H1 (cell line): ENCODE results near the gene TCEA2. TPM values are rescaled to one million over a fixed set of nuclear protein-coding genes. Genes with fewer than 3 reads are reported as not detected.
A peak's percentile ranks its signal among the peaks of the same experiment; 100 is the strongest.

Experiments
- CTCF ChIA-PET: fragments of 300-600 bp; sonication (Branson Sonifier 250); formaldehyde crosslinking; loops from one replicate; lab custom pipeline; 2021; ENCODE audit not compliant: partially characterized antibody; lab: Charles Lee
- POLR2A ChIA-PET: fragments of 300-600 bp; sonication (Branson Sonifier 250); formaldehyde crosslinking; loops from one replicate; lab custom pipeline; 2021; ENCODE audit warnings: inconsistent platforms; ENCODE audit not compliant: partially characterized antibody; lab: Charles Lee
- DNase-seq, 2 experiments: peaks; one replicate each; pipeline versions ENCODE4 v3.0.0 to v3.0.0-alpha.2; 2010 to 2022; ENCODE audit warnings: low spot score in 2 of 2, low read depth in 1 of 2, mixed read lengths in 1 of 2
- FAIRE-seq: peaks from 2 replicates; lab custom pipeline; 2011; peaks lifted over from hg19 to GRCh38; lab: Jason Lieb, UNC
- H2AFZ ChIP-seq: 2 replicates; pipeline ENCODE4 v1.8.1; 2012; ENCODE audit warnings: low read length, inconsistent platforms
- H2AK5ac ChIP-seq: 2 replicates; pipeline ENCODE4 v1.6.1; 2013; ENCODE audit warnings: low read depth, low read length
- H2BK120ac ChIP-seq: replicated peaks from 2 replicates; pipeline ENCODE3; 2013; ENCODE audit warnings: low read depth, low read length, inconsistent platforms
- H2BK12ac ChIP-seq: 2 replicates; pipeline ENCODE4 v1.6.1; 2013; ENCODE audit warnings: low read depth, low read length
- H2BK15ac ChIP-seq: 2 replicates; pipeline ENCODE4 v1.6.1; 2013; ENCODE audit warnings: low read length
- H2BK20ac ChIP-seq: 2 replicates; pipeline ENCODE4 v1.6.1; 2013; ENCODE audit warnings: low read length
- H2BK5ac ChIP-seq: 2 replicates; pipeline ENCODE4 v1.6.1; 2013; ENCODE audit warnings: low read depth, low read length
- H3K14ac ChIP-seq: 2 replicates; pipeline ENCODE4 v1.6.1; 2013; ENCODE audit warnings: inconsistent platforms; ENCODE audit not compliant: insufficient read length
- H3K18ac ChIP-seq: 2 replicates; pipeline ENCODE4 v1.6.1; 2013; ENCODE audit warnings: low read length; ENCODE audit errors: extremely low read depth
- H3K23ac ChIP-seq: 2 replicates; pipeline ENCODE4 v1.6.1; 2013; ENCODE audit warnings: inconsistent platforms; ENCODE audit not compliant: insufficient read length
- H3K23me2 ChIP-seq: 2 replicates; pipeline ENCODE4 v1.6.1; 2013; ENCODE audit warnings: low read depth, low read length
- H3K27ac ChIP-seq: 2 replicates; pipeline ENCODE4 v1.6.1; 2011; ENCODE audit warnings: low read depth, low read length, inconsistent platforms
- H3K27me3 ChIP-seq, 4 experiments: replicated peaks in 1 of 4; 1 replicate in 1 of 4; 2 replicates in 3 of 4; pipeline versions ENCODE4 v1.6.1 to v1.8.1; 2011 to 2013; ENCODE audit warnings: low read length in 3 of 4, mild to moderate bottlenecking in 3 of 4, inconsistent platforms in 2 of 4, mixed read lengths in 2 of 4, moderate library complexity in 1 of 4; ENCODE audit not compliant: control insufficient read depth in 3 of 4, insufficient read depth in 3 of 4; ENCODE audit errors: extremely low read depth in 1 of 4
- H3K36me3 ChIP-seq, 4 experiments: 2 replicates each; pipeline versions ENCODE4 v1.6.1 to v1.8.1; 2011 to 2013; ENCODE audit warnings: mild to moderate bottlenecking in 4 of 4, low read length in 3 of 4, moderate library complexity in 2 of 4, control low read depth in 1 of 4, inconsistent platforms in 1 of 4; ENCODE audit not compliant: insufficient read depth in 4 of 4, control insufficient read depth in 2 of 4
- H3K4ac ChIP-seq: replicated peaks from 2 replicates; pipeline ENCODE3; 2013; ENCODE audit warnings: low read length, low read depth, mixed read lengths, inconsistent platforms; ENCODE audit not compliant: insufficient read length
- H3K4me1 ChIP-seq, 4 experiments: replicated peaks in 1 of 4; 1 replicate in 1 of 4; 2 replicates in 3 of 4; pipeline versions ENCODE4 v1.6.1 to v1.8.1; 2011 to 2013; ENCODE audit warnings: low read length in 3 of 4, inconsistent platforms in 2 of 4, mixed read lengths in 1 of 4; ENCODE audit not compliant: insufficient read depth in 4 of 4, control insufficient read depth in 3 of 4
- H3K4me2 ChIP-seq, 2 experiments: 2 replicates each; pipeline versions ENCODE4 v1.6.1 to v1.8.1; 2011 to 2013; ENCODE audit warnings: low read depth in 2 of 2, low read length in 2 of 2, control low read depth in 1 of 2, inconsistent platforms in 1 of 2, mild to moderate bottlenecking in 1 of 2; ENCODE audit not compliant: insufficient read depth in 1 of 2
- H3K4me3 ChIP-seq, 4 experiments: fragments of 200-600, 300-600 bp in 1 of 4; sonication (generic), shearing (Covaris generic), sonication (Bioruptor Twin) in 1 of 4; 2 replicates each; pipeline versions ENCODE4 v1.5.1 to v1.8.1; 2011 to 2016; ENCODE audit warnings: low read length in 4 of 4, low read depth in 3 of 4, control low read depth in 2 of 4, inconsistent platforms in 2 of 4, mild to moderate bottlenecking in 2 of 4, mixed read lengths in 1 of 4, moderate library complexity in 1 of 4; ENCODE audit not compliant: insufficient read depth in 2 of 4; ENCODE audit errors: extremely low read depth in 1 of 4
- H3K56ac ChIP-seq: replicated peaks from 2 replicates; pipeline ENCODE3; 2013; ENCODE audit warnings: low read depth, mild to moderate bottlenecking, mixed read lengths, low read length, inconsistent platforms; ENCODE audit not compliant: insufficient read length
- H3K79me1 ChIP-seq: 2 replicates; pipeline ENCODE4 v1.6.1; 2013; ENCODE audit warnings: low read depth, low read length, control low read depth
- H3K79me2 ChIP-seq, 2 experiments: 2 replicates each; pipeline versions ENCODE4 v1.6.1 to v1.8.1; 2012 to 2013; ENCODE audit warnings: low read length in 2 of 2, mild to moderate bottlenecking in 2 of 2, inconsistent platforms in 1 of 2; ENCODE audit not compliant: insufficient read depth in 2 of 2, control insufficient read depth in 1 of 2
- H3K9ac ChIP-seq, 4 experiments: replicated peaks in 1 of 4; 1 replicate in 1 of 4; 2 replicates in 3 of 4; pipeline versions ENCODE4 v1.6.1 to v1.8.1; 2011 to 2013; ENCODE audit warnings: low read depth in 3 of 4, low read length in 3 of 4, control low read depth in 2 of 4, mild to moderate bottlenecking in 2 of 4, moderate library complexity in 2 of 4, inconsistent platforms in 1 of 4; ENCODE audit errors: extremely low read depth in 1 of 4
- H3K9me3 ChIP-seq, 2 experiments: 2 replicates each; pipeline versions ENCODE4 v1.6.1 to v1.8.1; 2012 to 2013; ENCODE audit warnings: mild to moderate bottlenecking in 2 of 2, moderate library complexity in 2 of 2, control low read depth in 1 of 2, inconsistent platforms in 1 of 2, low read depth in 1 of 2, low read length in 1 of 2, mixed read lengths in 1 of 2; ENCODE audit not compliant: insufficient read depth in 2 of 2
- H4K20me1 ChIP-seq, 2 experiments: replicated peaks in 1 of 2; 2 replicates each; pipeline versions ENCODE3 to v1.8.1; 2011 to 2013; ENCODE audit warnings: inconsistent platforms in 2 of 2, low read length in 2 of 2, mild to moderate bottlenecking in 1 of 2; ENCODE audit not compliant: insufficient read depth in 2 of 2, control insufficient read depth in 1 of 2
- H4K5ac ChIP-seq: 2 replicates; pipeline ENCODE4 v1.6.1; 2013; ENCODE audit warnings: low read length, low read depth, mixed read lengths, inconsistent platforms; ENCODE audit not compliant: insufficient read length
- H4K8ac ChIP-seq: 2 replicates; pipeline ENCODE4 v1.8.0; 2013; ENCODE audit warnings: mild to moderate bottlenecking, moderate library complexity, low read length, inconsistent platforms; ENCODE audit not compliant: insufficient read depth; ENCODE audit errors: extremely low read depth
- H4K91ac ChIP-seq: replicated peaks from 2 replicates; pipeline ENCODE3; 2013; ENCODE audit warnings: low read length, mixed read lengths, inconsistent platforms; ENCODE audit not compliant: insufficient read length
- CHD2 ChIP-seq: IDR thresholded peaks from 2 replicates; pipeline ENCODE4 v1.6.1; 2012; ENCODE audit warnings: low read length, improper control_type of control experiment
- CREB1 ChIP-seq: IDR thresholded peaks from 2 replicates; pipeline ENCODE4 v1.6.1; 2012; ENCODE audit warnings: inconsistent platforms
- EZH2 ChIP-seq: fragments of 200-600 bp; sonication (generic); IDR thresholded peaks from 2 replicates; pipeline ENCODE4 v1.7.1; 2012; ENCODE audit warnings: low read depth, mild to moderate bottlenecking, moderate library complexity, low read length, inconsistent platforms; ENCODE audit not compliant: severe bottlenecking
- FOSL1 ChIP-seq: IDR thresholded peaks from 2 replicates; pipeline ENCODE4 v1.6.1; 2011; ENCODE audit warnings: mild to moderate bottlenecking, low read depth, low read length, moderate library complexity; ENCODE audit not compliant: insufficient read depth
- GABPA ChIP-seq: IDR thresholded peaks from 2 replicates; pipeline ENCODE4 v1.6.1; 2011; ENCODE audit warnings: mild to moderate bottlenecking, low read length, moderate library complexity, borderline replicate concordance; ENCODE audit not compliant: insufficient read depth
- KDM5A ChIP-seq: fragments of 200-600 bp; IDR thresholded peaks from 2 replicates; pipeline ENCODE4 v1.7.1; 2012; ENCODE audit warnings: mild to moderate bottlenecking, low read length, inconsistent platforms, mixed read lengths
- POLR2A ChIP-seq, 2 experiments: IDR thresholded peaks; 1 replicate in 1 of 2; 2 replicates in 1 of 2; pipeline ENCODE4 v1.6.1; 2011; ENCODE audit warnings: low read depth in 2 of 2, low read length in 2 of 2, mild to moderate bottlenecking in 2 of 2; ENCODE audit errors: control extremely low read depth in 1 of 2
- POU5F1 ChIP-seq: IDR thresholded peaks from 2 replicates; pipeline ENCODE4 v1.6.1; 2011; ENCODE audit warnings: low read depth, mild to moderate bottlenecking, low read length, moderate library complexity
- SIRT6 ChIP-seq: IDR thresholded peaks from one replicate; pipeline ENCODE4 v1.7.1; 2012; ENCODE audit warnings: low read length, inconsistent platforms
- SP1 ChIP-seq: IDR thresholded peaks from 2 replicates; pipeline ENCODE4 v1.6.1; 2011; ENCODE audit warnings: low read depth, low read length
- SP2 ChIP-seq: IDR thresholded peaks from 2 replicates; pipeline ENCODE4 v1.6.1; 2012; ENCODE audit warnings: mild to moderate bottlenecking, low read length, inconsistent platforms
- SRF ChIP-seq: IDR thresholded peaks from 2 replicates; pipeline ENCODE4 v1.6.1; 2011; ENCODE audit warnings: mild to moderate bottlenecking, low read depth, low read length, moderate library complexity
- WGBS, 2 experiments: shearing (Covaris generic) in 1 of 2; methylation state at CpG; one replicate each; pipeline versions ENCODE4 v1.1.6 to v1.1.7; 2013 to 2015; ENCODE audit warnings: low lambda C conversion rate in 2 of 2, mixed read lengths in 2 of 2, inconsistent platforms in 1 of 2, low coverage in 1 of 2, missing lambda C conversion rate in 1 of 2; ENCODE audit not compliant: insufficient replicate concordance in 2 of 2, insufficient coverage in 1 of 2, insufficient read length in 1 of 2; ENCODE audit errors: extremely low coverage in 1 of 2, missing lambda C conversion rate in 1 of 2; 5-methylcytosine and 5-hydroxymethylcytosine counted together
- polyA plus RNA-seq, 7 experiments: library from polyadenylated mRNA; depleted of rRNA in 3 of 7; stranded (reverse) in 5 of 7; unstranded in 2 of 7; fragments of >200 nt in 5 of 7; fragments of 200-250 nt in 2 of 7; gene quantifications; 1 replicate in 5 of 7; 2 replicates in 1 of 7; 4 replicates in 1 of 7; pipeline versions ENCODE4 v1.2.1 to v1.2.3, GENCODE V29; 2011 to 2013; ENCODE audit warnings: missing spikeins in 2 of 7, mixed read lengths in 2 of 7
- total RNA-seq: library from RNA; stranded (reverse); fragmentation: NEBNext Ultra II Directional; extraction: Animal tissue kit (Norgen Biotek cat#: 25700); gene quantifications from 2 replicates; pipeline ENCODE4 v1.2.1, GENCODE V29; 2021
- TF ChIP-seq, protein P1 (sequence below), 3 experiments: IDR thresholded peaks; 1 replicate in 2 of 3; 2 replicates in 1 of 3; pipeline versions ENCODE4 v1.5.1 to v1.6.1; 2011; ENCODE audit warnings: low read length in 3 of 3, mild to moderate bottlenecking in 3 of 3, inconsistent platforms in 2 of 3, low read depth in 1 of 3, moderate library complexity in 1 of 3; ENCODE audit not compliant: insufficient read depth in 1 of 3; ENCODE audit errors: control extremely low read depth in 1 of 3

Gene TCEA2
- total and polyA plus RNA-seq, 2 of the 8 experiments (the other 6 are each of a cell fraction or from before 2014, with no cell fraction given), result 41.4 to 42.3 TPM

DNA sequence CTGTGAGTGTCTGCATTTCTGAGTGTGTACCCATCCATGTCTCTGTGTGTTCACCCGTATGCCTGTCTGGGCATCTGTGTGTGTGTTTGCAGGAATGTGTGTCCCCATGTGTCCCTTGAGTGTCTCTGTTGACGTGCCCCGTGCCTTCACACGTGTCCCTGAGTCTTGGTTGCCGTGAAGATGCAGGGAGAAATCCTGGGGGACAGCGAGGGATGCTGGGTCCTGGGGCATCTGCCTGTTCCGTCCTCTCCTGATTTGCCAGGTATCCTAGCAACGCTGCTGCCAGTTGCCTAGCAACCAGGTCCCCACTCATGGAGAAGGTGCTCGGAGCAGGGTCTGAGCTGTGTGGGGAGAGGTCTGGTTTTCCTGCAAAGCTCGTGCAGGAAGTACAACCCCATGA is 27.2 kb downstream of the TCEA2 start:
- H2AK5ac ChIP-seq, result no peak overlapping the region; the same call in 1 of the 2 replicates
- ChIA-PET POLR2A (no interaction called here), CTCF (interaction anchor here (1.0 to 4.5 kb wide), 5 partner anchors 12 to 52 kb away, joined by 3 to 28 read pairs (median 5); no protein-coding TSS in a partner anchor)
- no peak overlapping the region for H3K18ac ChIP-seq
- H3K79me2 ChIP-seq, result no peaks in the 10 kb centered on the region
- H3K9me3 ChIP-seq, result no peaks in the 10 kb centered on the region
- no peak overlapping the region for H3K4me3 ChIP-seq
- H3K56ac ChIP-seq, result no peak overlapping the region
- H2BK15ac ChIP-seq, result no peak overlapping the region
- H4K8ac ChIP-seq, result peak overlapping the region; percentile 35; the same call in 1 of the 2 replicates
- H2BK20ac ChIP-seq, result no peak overlapping the region
- whole genome bisulfite sequencing, 2 experiments, result 88% methylated on average over 10 of the region's 10 CpGs; no CpG with 5 or more reads in 1 of the 2 experiments
- H2BK120ac ChIP-seq, result no peak overlapping the region
- H4K20me1 ChIP-seq, result peaks cover 1 to 2% of the 10 kb centered on the region in 2 experiments
- DNase-seq, result no peak
- no peak overlapping the region for H3K4ac ChIP-seq
- no peak overlapping the region for H3K4me2 ChIP-seq
- no peaks in the 10 kb centered on the region for H3K36me3 ChIP-seq
- peaks cover 0 to 7% (median 2%) of the 10 kb centered on the region in 4 experiments; a peak in 4 of 7 replicates for H3K4me1 ChIP-seq
- no peak overlapping the region for H2BK5ac ChIP-seq
- H2BK12ac ChIP-seq, result no peak overlapping the region
- H3K23me2 ChIP-seq, result no peaks in the 10 kb centered on the region
- H3K23ac ChIP-seq, result no peak overlapping the region
- no peak overlapping the region for H3K27ac ChIP-seq
- no peak overlapping the region for H3K14ac ChIP-seq
- no peak overlapping the region for H4K5ac ChIP-seq
- no peaks in the 10 kb centered on the region for H3K79me1 ChIP-seq
- H4K91ac ChIP-seq, result no peak overlapping the region
- H3K9ac ChIP-seq, result no peak overlapping the region
- peaks cover under 1 to 14% (median 6%) of the 10 kb centered on the region in 4 experiments; a peak in 6 of 7 replicates for H3K27me3 ChIP-seq
- no peak for FAIRE-seq
- no peak overlapping the region for H2AFZ ChIP-seq
- TF ChIP-seq POU5F1 (no peak), FOSL1 (no peak), GABPA (no peak), SRF (no peak), KDM5A (no peak), POLR2A (IDR thresholded peaks at IDR 0.05; ENCODE audit: control extremely low read depth in 1 of 2, low read depth in 2 of 2, low read length in 2 of 2) (no peak), SP1 (no peak), EZH2 (no peak), SIRT6 (no peak), SP2 (no peak), CHD2 (no peak), CREB1 (no peak)
- TF ChIP-seq, protein P1, sequence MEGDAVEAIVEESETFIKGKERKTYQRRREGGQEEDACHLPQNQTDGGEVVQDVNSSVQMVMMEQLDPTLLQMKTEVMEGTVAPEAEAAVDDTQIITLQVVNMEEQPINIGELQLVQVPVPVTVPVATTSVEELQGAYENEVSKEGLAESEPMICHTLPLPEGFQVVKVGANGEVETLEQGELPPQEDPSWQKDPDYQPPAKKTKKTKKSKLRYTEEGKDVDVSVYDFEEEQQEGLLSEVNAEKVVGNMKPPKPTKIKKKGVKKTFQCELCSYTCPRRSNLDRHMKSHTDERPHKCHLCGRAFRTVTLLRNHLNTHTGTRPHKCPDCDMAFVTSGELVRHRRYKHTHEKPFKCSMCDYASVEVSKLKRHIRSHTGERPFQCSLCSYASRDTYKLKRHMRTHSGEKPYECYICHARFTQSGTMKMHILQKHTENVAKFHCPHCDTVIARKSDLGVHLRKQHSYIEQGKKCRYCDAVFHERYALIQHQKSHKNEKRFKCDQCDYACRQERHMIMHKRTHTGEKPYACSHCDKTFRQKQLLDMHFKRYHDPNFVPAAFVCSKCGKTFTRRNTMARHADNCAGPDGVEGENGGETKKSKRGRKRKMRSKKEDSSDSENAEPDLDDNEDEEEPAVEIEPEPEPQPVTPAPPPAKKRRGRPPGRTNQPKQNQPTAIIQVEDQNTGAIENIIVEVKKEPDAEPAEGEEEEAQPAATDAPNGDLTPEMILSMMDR (IDR thresholded peaks at IDR 0.05; ENCODE audit: control extremely low read depth in 1 of 3, insufficient read depth in 1 of 3, low read depth in 1 of 3, low read length in 3 of 3), result no peak
